Measurements from ENCODE around the gene GRIK4.

The GRIK4 gene

GRCh38 chr11:120867024-120867423 is 355.5 kb downstream of the GRIK4 start:
- DNase-seq, result no peak

- DNase-seq, result no peak
Measured at GRCh38 chr11:120867531-120867930, 356.0 kb downstream of the GRIK4 start.

GRCh38 chr11:120867988-120868387 is 356.4 kb downstream of the GRIK4 start:
- no peak for DNase-seq

GRCh38 chr11:120869097-120869496 is 357.5 kb downstream of the GRIK4 start:
- no peak for DNase-seq

- DNase-seq, result no peak
Measured at GRCh38 chr11:120869516-120870011, 358.0 kb downstream of the GRIK4 start.

- no peak for DNase-seq
Measured at GRCh38 chr11:120871194-120871593, 359.6 kb downstream of the GRIK4 start.

DNA sequence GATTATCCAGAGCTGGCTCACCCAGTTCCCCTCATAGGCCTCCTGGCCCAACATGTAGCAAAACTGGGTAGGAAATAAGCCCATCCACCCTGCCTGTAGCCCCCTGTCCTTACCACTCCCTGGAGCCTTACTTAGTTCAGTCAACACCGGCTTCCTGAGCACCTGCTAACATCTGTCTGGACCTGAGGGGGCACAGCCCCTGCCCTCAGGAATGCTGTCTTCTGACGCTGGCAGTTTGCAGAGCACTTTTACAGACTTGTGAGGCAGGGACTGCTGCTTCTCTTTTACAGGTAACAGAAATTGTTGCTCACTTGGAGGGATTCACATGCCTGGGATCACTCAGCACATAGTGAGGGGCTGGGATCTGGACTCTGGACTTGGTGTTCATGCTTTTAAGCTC is 360.4 kb downstream of the GRIK4 start:
- no peak for DNase-seq

DNA sequence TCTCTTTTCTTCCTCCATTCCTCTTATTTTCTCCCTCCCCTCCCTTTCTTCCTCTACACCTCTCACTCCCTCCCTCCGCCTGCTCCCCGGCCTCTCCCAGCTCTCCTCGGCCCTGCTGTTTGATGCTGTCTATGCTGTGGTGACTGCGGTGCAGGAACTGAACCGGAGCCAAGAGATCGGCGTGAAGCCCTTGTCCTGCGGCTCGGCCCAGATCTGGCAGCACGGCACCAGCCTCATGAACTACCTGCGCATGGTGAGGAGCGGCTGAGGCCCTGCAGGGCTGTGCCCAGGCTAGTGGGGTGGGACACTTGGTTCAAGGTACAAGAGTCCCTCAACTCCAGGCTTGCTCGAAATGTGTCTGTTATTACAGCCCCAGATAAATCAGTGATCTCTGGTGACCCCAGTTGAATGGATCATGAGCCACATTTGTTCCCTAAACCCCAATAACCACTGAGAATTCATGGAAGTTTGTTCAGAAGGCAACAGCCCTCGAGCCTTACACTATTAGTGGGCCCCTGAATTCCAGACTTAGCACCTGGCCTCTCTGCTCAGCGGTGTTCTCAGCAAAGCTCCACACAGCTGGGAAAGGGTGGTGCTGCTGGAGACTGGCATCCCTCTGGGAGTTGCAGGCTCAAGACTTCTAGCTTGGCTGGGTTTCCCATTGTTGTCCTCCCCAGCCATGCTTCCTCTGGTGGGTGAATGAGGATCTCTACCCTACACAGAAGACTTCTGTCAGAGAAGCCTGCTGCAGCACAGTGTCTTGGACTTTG is 362.6 kb downstream of the GRIK4 start:
- no peak for DNase-seq

- DNase-seq, result no peak
Measured at GRCh38 chr11:120875986-120876385, 364.4 kb downstream of the GRIK4 start.

- no peak for DNase-seq
Measured at GRCh38 chr11:120877746-120878365, 366.3 kb downstream of the GRIK4 start.

- no peak for DNase-seq
Measured at GRCh38 chr11:120878781-120879180, 367.2 kb downstream of the GRIK4 start.

- DNase-seq, result no peak
Measured at GRCh38 chr11:120880498-120881175, 369.1 kb downstream of the GRIK4 start.

DNA sequence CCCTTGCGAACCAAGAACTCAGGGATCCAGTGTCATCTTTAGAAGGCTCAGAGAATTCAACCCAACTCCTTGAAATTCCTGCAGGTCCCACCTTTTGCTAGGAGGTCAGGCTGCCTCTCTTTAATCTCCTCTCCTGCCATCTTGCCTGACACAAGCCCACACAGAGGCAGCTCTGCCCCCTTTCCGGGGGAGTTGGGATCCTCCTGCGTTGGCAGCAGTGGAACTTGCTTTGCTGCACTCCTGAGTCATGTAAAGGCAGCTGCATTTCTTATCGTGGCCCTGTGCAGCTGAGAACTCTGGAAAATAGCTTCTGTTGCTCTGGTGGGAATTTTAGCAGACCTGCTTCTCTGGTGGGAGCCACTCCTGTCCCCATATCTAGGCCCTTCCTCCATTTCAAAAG is 370.0 kb downstream of the GRIK4 start:
- no peak for DNase-seq

- DNase-seq, result no peak
Measured at GRCh38 chr11:120882175-120882574, 370.6 kb downstream of the GRIK4 start.

GRCh38 chr11:120883404-120884080 is 372.0 kb downstream of the GRIK4 start:
- no peak for DNase-seq

DNA sequence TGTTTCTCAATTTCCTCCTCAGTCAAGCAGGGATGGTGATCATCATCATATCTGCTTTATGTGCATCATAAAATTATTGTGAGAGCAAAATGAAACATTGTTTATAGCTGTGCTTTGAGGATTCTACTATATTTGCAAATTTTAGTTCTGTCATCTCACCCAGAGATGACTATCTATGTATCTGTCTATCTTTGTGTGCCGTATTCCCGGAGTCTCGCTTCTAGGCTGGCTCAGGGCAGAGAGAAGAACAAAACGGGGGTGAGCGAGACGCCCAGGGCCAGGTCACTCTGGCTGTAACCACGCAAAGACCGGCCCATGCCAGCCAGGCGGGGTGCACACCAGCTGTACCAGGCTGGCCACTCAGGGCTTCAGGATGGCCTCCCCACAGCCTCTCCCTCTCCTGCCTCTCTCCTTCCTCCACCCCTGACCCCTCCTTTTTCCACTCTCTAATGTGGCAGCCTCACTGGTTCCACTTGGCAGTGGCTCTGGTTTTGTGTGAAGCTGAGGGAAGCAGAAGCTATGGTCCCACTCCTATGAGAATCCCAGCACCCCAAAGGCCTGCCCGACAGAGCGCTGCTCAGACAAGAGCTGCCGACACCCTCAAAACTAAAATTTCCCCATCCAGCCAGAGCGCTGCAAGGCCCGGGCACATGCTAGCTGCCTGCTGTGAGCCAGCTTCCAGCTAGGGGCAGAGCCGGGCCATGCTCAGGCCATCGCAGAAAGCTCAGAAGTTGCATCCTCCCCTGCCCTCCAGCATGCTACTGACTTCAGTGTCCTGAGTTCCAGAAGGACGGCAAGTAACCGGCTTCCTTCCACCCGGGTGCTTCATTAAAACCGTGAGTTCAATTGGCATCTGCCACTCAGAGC is 372.8 kb downstream of the GRIK4 start:
- DNase-seq, result no peak

DNA sequence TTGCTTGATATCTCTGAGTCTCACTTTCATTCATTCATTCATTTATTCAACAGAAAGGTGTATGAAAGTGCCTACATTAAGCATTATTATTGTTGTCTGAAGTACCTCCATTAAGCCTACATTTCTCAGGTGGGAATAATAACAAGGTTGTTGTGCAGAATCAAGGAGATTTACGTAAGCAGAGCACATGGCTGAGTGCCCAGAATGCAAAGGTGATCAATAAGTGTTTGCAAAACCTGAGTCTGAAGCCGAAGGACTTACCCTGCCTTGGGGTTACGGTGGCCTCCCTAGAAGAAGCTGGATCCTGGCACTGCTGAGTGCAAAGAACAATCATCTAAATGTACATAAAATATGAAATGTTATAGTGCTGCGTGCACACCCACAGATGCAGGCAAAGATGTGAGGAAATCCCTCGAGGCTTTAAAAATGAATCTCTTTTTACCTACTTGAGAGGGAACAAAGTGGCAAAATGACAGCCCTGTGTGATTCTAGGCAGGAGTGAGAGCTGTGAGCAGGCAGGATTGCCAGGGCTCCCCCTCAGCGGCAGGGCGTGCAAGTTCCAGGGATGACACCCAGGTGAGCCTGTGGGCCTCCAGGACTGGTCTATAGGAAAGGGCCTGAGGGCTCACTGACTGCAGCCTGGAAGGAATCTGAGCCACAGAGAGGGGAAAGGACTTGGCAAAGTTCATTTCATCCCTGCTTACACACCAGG is 379.2 kb downstream of the GRIK4 start:
- DNase-seq, result no peak

DNA sequence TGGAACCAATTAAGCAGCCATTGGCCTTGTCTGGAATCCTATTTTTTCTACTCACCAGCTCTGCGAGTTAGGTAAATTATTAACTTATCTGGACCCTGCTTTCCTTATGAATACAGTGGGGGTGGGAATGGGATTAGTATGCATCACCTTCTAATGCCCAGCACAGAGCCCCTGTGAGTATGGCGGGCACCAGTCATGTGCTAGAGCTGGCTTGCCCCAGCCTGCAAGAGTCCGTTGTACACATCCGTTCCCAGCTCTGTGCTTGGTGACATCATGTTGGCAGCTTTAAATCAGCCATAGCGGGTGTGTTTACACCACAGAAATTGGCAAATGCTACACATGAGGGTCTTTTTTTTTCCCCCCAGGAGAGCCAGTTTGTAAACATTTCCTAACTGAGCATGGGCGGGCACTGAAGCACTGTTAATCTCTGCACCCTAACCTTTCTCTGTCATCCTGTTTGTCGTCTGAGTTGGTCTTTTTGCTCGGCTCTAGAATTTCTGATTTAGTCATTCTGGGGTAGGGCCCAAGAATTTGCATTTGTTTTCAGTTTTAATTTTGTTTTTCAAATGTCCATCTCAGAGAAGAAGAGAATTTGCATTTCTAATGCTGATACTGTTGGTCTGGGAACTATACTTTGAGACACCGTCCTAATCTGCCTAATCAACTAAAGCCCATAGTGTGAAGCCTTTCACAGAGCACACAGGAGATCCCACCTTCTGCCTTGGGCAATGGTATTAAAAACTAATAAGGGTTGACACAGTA is 382.1 kb downstream of the GRIK4 start:
- DNase-seq, result no peak

DNA sequence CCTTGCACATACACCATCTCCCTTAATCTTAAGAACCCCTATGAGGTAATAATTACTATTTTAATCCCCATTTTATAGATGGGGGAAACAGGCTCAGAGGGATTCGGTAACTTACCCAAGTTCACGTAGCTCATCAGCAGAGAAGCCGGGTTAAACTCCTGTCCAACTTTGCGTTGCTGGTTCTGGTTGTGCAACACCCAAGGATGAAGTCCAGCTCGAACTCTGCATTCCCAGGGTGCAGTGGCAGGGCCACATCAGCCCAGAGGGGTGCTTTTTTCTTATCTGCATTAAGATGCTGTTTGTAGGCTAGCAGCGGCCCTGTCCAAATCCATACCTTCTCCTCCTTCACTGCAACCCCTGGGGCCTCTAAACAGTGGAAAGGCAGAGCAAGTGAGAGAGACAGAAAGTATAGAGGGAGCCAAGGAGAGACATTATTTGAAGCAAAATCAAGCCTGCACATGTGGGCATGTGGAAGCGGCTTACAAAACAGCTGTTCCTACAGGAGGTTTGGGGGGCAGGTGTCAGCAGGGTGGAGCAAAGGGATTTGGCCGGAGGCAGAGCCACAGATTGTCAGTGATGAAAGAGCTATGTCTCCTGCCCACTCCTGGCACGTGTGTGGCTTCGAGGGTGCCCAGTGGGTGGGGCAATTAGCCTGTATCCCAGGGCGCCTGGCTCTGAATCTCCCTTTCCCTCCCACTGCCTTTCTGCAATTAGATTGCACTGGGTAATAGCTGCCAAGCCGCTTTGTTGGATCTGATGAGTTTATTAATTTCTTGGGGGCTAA is 382.8 kb downstream of the GRIK4 start:
- DNase-seq, result no peak

DNA sequence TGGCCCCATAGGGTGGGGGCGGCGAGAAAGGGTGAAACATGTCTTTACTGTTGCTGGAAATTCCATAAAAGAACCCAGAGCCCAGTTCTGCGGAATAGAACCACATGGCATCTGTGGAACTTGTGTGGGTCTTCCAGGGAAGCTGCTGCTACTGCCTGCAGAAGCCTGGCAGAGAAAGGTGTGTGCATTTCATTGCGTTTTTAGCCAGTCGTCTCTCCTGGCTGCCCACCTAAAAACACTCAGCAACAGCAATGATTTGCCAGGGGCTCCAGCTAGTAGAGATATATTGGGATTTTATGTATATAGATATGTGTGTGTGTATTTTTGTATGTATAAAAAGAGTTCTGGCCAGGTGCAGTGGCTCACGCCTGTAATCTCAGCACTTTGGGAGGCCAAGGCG is 385.1 kb downstream of the GRIK4 start:
- DNase-seq, result no peak

Measured in NCI-H2227 treated with DMSO at 0.1 percent for 48 hours (cell line).